Renal cortical epithelial cell (primary cell): ENCODE data around the gene PLXNA4. TPM values are rescaled to one million over a fixed set of nuclear protein-coding genes. Genes with fewer than 3 reads are reported as not detected.

ENCODE experiments used
- DNase-seq: peaks from one replicate; pipeline ENCODE4 v3.0.0-alpha.2; 2011; ENCODE audit warnings: low read depth
- total RNA-seq: library from RNA; depleted of rRNA; stranded (reverse); fragments of >200 nt; gene quantifications from 2 replicates; pipeline ENCODE4 v1.2.3, GENCODE V29; 2014

The PLXNA4 gene
- total RNA-seq, 1 donor from 2014 or later: 0.05 TPM

DNA sequence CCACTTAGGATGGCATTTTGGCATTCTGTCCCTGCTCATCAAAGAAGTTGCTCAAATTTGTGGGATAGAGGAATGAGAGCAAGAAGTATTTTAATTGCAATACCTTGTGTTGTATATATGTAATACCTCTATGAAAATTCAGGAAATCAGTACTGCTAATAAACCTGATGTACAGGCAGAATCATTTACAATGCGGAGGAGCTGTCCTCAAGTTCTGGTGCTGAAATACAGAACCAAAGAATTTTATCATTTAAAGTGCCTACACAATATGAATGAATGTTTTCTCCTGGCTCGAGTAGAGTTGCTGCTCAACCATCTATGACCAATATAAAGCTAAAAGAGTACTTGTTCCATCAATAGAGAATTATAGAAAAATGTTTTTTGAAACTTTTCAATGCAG lies 305.8 kb downstream of the PLXNA4 start:
- DNase-seq: peak; percentile 18

GRCh38 chr7:132269718-132270117 lies 306.6 kb downstream of the PLXNA4 start:
- DNase-seq: no peak

- DNase-seq: no peak
Observed at GRCh38 chr7:132263151-132263550, 313.1 kb downstream of the PLXNA4 start.

GRCh38 chr7:132262160-132262470 lies 314.2 kb downstream of the PLXNA4 start:
- no peak for DNase-seq

GRCh38 chr7:132261327-132262159 lies 314.7 kb downstream of the PLXNA4 start:
- DNase-seq: no peak

DNA sequence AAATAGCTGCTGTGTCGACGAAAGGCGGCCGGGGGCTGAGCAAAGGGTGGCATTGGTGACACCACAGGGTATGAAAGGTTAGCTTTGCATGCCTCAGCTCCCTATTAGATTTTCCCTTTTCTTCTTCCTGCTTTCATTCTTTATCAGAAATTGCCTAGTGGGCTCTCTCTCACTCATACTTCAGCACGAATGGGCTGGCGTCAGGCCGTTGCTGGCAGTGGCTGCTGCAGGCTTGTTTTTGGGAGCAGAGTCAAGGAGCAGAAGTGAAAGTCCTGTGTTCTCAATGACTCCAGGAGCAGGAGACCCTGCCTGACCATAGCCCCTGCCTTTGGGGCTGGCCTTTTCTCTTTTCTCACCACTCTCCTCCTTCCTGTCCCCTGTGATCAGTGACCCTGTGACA lies 318.0 kb downstream of the PLXNA4 start:
- no peak for DNase-seq

DNA sequence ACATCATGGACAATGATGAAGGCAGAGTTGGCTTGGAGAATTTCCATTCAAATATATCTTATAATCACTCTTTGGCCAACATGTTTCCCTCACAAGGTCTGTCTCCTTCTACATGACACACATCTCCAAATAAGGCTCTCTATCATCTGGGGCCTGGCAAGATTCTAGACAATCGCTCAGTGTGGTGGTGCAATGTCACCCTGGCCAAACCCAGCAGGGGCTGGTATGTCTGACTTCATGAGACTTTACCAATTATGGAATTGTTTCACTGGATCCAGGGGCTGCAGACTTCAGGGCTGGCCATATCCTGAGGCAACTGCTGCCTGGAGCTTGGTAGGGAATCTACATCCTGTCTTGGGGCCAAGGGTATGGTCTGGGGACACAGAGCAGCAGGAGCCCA lies 319.0 kb downstream of the PLXNA4 start:
- DNase-seq: no peak

DNA sequence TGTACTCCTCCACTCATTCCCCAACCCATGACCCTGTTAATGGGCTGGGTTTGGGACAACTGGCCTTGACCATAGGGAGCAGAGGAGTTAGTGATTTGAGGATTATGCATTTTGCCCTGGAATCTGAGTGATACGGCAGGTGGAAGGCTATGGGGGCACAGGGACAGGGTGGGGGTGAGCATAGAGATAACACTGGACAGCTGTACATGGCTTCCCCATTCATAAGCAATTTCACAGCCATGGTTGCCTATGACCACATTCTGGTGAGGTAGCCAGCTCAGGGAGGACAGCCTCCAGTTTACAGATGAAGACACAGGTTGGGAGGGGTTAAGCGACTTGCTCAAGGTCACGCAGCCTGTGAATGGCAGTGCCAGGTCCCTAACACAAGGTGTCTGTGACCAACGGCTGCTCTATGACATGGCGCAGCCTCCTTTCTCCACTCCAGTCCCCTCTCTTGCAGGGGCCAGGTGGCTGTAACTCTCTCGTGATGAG lies 319.5 kb downstream of the PLXNA4 start:
- DNase-seq: no peak

DNA sequence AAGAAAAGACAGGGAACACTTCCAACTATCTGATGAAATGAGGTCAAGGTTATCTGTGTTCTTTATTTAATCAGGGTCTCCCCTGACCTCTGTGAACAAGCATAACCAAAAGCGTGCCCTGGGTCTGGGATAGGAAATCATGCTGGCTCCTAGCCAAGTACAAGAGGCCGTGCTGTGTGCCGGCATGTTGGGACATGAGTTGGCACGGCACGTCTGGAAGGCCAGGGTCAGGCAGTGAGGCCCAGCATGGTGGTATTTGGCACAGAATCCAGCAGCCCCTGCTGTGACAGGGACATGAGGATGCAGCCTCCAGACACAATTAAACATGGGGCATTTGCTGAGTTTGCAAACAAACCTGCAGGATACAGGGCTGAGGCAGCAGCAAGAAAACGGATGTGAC lies 320.4 kb downstream of the PLXNA4 start:
- DNase-seq: no peak

- no peak for DNase-seq
Observed at GRCh38 chr7:132255115-132255797, 321.0 kb downstream of the PLXNA4 start.

DNA sequence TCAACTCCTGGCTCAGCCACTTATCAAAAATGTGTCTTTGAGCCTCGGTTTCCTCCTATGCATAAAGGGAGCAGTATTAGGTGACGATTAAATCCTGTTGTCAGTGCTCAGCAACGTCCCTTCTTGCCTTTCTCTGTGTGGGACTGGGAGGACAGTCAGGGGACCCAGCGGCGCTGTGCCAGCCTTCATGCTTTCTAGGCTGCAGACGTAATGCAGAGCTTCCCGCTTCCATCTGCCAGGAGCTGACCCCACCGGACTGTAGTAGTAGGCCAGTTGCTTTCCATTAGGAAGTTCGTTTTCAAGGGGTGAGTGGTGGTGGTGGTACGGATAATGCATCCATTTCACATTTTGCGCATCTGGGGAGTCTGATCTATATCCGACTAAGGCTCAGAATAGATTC lies 321.8 kb downstream of the PLXNA4 start:
- DNase-seq: no peak

DNA sequence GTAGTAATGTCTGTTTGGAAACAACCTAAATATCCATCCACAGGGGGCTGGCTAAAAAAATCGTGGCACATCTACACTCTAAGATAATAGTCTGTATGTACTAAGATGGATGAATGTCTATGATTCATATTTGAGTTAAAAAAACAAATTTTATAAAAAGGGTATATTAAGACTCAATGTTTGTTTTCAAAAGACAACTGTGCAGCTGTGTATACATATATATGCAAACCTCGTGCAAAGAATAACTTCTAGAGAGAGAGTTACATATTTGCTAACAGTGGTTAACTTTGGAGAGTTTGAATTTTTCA lies 323.5 kb downstream of the PLXNA4 start:
- DNase-seq: no peak

DNA sequence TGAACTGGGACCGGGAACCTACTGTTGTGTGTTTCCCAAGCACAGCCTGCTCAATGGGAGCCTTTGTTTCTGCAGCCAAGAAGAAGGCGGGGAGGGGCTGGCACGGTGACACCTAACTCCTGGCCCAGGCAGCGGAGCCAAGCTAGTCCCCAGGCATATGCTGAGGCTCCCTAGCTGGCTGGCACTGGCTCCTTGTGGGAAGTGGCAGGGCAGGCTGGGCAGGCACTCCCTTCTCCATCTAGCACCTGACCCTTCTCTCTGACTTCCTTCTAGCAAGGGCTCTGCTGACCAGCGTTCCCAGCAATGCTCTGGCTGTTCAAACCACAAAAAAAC lies 325.0 kb downstream of the PLXNA4 start:
- DNase-seq: peak; percentile 9

GRCh38 chr7:132250480-132251326 lies 325.6 kb downstream of the PLXNA4 start:
- DNase-seq: no peak

DNA sequence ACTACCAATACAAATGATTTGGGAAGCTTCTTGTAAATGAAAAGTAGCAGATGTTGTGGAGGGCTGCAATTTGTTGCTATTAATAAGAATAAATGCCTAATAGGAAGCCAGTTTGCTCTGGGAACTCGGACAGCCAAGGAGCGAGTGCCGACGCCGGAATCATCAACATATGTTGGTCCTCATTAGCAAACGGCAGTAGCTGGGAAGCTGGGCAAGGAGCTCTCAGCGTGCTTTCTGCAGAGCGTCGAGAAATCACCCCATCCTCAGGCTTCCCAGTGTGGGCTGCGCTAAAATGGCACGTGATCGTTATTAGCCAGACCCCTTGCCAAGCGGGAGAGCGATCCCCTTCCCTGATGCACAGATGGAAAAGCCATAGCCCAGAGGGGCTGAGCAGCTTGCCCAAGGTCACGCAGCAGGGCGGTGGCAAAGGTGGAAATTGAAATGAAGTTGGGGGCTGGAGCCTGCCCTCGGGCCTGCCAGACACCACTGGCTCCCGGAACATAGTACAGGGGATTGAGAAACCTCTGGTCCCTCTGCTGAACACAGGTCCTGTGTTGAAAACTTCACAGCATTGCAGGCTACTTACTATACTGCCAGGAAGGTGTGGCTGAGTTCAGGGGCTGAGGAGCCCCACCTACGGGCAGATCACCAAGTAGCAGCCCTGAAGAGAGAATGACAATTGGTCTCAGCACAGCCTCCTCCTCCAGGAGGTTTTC lies 326.9 kb downstream of the PLXNA4 start:
- peak; percentile 11 for DNase-seq

DNA sequence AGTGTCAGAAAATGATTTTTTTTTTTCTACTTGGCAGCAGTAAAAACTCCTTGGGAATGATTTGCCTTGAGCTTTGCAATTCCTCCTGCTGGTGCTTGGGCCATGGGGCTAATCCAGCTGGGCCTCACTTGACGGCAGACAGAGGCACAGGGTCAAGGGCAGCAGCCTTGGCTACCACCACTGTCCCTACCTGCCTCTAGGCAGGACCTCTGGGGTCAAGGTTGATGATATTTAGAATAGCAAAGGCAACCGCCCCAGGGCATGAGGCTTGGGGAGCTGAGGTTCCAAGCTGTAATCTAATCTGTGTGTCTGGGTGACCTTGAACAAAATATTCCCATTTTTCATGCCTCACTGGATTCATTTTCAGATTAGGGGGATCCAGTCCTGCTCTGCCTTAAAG lies 327.4 kb downstream of the PLXNA4 start:
- no peak for DNase-seq

DNA sequence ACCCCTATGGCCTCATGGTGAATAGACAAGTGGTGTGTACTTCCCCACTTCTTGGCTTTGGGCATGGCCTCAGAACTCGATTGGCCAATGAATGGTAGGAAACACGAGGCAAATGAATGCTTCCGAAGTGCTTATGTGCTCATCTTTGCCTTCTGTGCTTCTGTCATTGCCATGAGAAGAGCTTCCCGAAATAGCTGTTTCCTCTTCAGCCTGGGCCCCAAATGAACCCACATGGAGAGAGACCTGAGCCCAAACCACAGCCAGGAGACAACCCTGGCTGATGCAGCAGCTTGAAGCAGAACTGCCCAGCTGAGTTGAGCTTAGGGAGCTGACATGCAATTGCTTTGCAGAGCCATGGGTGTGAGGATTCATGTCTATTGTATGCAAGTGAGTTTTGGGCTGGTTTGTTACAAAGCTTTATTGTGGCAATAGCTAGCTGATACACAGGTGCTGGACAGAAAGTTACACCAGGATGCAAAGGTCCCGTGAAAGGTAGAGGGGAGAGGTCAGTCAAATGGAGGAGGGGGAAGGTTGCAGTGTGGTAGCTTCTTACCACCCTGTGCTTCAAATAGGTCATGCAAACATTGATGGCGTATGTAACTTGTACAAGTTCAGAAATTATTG lies 328.2 kb downstream of the PLXNA4 start:
- no peak for DNase-seq

DNA sequence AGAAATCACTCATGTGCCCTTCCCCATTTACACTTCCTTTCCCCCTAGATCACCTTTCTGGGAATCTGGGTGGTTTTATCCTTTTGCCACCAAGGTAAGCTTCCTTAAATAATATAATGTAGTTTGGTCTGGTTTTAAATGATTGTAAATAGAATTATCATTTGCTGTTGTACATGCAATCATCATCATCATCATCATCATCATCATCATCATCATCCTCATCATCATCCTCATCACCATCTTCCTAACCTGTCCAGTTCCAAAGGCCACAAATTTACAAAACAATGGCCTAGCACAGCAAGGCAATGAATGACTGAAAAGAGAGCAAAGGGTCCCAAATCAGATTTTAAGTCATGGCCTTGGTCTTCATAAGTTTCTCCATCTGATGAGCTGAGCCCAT lies 329.7 kb downstream of the PLXNA4 start:
- no peak for DNase-seq

GRCh38 chr7:132245539-132245938 lies 330.7 kb downstream of the PLXNA4 start:
- no peak for DNase-seq

GRCh38 chr7:132244903-132245480 lies 331.3 kb downstream of the PLXNA4 start:
- no peak for DNase-seq

GRCh38 chr7:132243463-132243862 lies 332.8 kb downstream of the PLXNA4 start:
- no peak for DNase-seq
